ENCODE data around the gene REPIN1.

Gene REPIN1

DNA sequence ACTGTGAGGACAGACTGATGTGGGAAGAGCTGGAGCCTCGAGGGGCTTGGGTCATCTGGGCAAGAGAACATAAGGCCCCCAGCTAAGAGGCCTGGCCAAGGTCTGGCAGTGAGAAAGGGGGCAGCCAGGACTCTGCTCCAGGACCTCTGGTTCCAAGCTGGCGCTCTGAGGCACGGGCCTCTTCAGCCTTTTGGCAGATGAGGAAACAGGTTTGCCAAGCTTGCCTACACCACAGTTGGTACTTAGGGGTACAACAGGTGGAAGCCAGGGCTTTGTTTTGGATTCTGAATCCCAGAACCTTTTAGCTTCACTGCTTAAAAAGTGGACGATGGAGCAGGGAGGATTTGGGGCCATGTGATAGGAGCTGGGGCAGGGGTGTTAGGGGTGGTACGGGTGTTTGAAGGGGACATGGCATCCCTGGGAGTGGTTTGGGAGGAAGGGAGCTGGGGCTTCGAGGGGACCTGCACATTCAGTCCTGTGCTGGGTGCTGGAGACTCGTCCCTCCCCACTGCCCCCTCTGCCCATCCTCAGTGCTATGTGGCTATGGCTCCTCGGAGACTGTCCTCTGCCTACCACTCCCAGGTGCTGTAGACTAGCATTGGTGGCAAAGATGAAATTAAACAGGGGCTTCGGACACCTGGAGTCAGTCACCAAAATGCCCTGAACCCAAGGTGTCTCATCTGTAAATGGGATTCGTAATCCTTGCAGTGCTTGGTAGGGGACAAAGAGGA is 40.8 kb downstream of the REPIN1 start:
- DNase-seq, result no peak

DNA sequence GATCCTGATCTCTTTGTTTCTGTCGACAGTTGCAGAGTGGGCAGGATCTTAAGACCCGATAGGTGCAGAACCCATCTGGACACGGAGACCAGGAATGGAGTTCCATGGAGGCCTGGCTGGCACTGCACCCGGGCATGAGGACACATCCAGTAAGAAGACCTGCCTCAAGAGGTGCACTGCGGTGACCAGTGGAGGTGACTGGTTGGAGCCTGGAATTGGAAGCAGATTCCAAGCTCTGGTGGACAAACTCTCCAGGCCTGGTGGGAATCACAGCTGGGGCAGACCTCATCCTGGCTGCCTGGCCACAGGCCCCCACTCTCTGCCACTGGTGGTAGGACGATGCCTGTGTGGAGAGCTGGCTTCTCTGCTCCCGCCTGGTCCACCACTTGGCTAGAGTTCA is 41.5 kb downstream of the REPIN1 start:
- no peak for DNase-seq

DNA sequence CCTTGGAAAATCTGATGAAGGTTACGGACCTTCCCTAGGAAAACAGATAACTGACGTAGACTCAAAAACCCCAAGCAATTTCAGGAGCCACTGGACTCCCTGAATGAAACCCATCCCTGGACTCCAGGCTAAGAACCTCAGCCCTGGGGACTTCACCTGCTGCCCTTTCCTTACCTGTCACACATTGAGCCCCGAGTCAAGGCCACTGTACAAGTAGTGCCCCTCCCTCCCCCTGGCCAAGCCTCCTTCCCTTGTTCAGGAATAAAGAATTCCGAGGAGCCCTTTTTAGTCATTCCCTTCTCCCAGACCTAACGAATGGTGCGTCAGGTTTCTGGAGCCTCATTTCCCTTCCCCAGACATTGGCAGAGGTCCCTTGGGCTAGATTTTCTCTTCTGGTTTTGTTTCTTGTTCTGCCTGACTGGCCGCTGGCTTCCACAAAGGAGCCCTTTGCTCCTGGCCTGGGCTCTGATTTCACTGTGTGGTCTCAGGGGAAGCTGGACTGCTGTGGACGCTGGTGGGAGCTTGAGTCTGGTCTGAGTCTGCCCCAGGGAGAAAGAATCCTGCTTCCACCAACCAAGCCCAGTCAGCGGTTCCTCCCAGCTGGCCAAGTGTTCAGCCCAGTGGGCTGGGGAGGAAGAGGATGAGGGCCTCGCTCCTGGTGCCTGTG is 42.2 kb downstream of the REPIN1 start:
- DNase-seq, result no peak

DNA sequence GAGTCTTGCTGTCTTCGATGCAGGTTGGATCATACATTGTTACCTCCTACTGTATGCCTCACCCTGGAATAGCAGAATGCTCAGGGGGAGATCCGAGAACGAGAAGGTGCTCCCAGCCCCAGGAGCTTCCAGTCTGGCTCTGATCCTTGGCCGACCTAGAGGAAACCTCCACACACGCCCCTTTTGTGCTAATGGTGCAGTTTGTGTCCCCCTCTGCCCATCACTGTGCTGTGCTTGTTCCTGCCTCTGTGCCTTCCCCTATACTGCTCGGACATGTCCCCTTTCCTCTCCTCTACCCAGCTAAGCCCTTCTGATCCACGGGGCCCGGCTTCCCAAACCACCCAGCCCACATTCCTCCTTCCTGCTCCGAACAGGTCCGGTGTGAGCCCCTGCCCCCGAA is 43.0 kb downstream of the REPIN1 start:
- no peak for DNase-seq

DNA sequence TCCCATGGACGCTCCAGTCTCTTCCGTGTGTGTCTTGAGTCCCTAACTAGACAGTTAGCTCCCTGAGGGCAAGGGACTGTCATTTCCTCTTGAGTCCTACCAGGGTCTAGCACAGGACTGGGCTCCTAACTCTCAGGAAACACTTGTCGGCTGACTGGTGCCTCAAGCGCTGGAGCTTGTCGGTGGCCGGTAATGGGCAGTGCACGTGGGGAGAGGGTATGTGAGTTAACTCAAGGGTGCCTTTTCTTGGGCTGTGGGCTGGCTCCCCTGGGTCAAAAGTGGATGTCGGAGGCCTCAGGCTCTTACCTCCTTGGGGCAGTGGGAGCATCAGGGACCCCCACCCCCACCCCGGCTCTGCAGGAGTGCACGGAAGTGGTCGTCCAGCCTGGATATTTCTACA is 43.4 kb downstream of the REPIN1 start:
- no peak for DNase-seq

DNA sequence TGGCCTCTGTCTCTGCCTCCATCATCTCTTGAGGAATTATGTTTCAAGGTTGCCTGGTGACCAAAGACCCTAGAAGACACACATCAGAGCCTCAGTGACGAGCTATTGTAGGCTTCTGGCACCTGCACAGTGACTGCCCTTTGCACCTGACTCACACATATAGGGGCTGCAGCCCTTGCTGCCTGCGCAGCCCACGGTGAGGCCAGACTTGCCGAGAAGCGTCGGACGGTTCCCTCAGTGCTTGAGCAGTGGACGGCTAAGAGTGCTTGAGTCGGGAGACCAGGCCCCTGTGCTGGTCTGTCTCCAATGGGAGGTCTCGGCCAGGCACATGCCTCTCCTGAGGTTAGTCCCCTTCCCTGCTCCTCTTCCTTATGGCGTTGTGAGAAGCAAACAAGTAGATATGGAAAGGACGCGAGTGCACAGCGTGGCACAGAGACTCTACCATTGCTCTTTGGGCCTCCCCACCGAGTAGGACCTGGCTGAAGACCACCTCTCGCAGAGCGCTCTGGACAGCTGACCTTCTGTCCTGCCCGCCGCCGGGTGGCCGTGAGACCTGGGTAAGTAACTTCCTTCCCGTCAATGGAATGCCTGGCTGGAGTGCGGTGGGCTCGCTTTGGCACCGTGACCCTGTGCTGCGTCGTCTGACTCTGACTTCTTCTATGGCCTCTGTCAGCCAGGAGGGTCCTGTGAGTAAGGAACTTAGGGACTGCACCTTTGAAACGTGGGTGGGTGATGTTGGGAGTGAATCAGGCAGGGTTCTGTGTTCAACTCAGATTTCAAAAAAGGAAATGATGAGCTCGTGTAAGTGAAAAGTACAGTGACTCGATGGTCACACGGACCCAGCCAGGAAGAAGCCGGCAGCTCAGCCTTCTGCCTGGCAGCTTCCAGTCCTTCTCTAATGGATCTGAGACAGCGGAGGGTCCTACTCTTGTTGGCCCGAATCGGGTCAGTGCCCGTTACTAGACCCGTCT is 44.2 kb downstream of the REPIN1 start:
- no peak for DNase-seq

DNA sequence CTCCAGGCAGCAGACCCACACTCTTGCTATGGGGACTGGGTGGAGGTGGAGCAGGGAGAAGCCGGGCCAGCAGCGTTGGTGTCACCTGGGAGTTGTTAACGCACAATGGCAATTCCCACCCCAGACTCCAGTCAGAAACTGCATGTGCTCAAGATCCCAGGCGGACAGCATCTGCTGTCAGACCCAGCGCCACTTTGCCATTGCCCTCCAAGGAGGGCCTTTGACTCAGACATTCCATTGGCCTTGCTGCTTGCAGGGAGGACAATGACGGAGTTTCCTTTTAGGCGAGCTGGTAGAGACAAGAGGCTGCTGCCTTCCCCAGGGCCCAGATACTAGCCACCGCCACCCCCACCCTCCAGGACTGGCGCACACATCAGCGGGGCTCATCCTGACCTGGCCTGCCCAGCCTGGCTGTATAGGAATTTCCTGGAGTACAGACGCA is 45.0 kb downstream of the REPIN1 start:
- no peak for DNase-seq

DNA sequence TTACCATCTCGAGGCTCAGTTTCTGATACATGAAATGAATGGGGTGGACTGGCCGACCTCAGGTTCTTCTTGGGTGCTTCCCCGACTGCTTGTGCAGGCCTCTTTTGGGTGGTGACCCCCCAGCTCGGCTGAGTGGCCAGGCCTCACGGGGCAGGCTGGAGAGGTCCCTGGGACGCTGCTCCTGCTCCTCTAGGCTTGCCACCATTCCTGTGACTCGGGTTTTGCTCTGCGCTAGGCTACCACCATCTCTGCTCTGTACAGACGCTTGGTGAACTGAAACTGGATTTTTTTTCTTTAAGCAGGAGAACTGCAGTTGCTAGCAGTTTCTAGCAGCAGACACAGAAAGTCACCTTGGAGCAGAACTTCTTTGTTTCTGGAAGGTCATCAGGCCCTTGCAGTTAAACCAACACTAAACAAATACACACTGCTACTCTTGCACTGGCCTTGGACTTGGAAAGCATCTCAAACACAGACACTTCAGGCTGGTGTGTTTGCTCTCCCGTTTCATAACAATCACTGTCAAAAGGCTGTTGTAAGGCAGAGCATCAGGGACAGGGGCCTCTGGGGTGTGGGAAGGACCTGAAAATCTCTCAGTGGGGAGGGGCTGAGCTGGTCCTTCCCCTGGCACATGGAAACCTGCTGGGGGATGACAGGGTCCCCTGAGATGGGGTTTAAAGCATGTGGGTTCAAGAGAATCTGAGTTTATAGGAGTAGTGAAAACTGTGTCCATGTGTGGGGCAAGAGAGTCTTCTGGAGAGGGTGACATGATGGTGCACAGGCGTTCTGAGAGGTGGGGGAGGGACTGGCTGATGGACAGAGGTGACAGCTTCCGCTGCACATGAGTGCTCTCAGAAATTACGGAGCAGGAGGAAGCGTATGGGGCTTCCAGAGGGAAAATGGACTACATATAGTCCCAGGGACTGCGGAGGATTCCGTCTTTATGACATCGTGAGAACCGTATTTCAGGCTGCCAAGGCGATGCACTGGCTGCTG is 46.8 kb downstream of the REPIN1 start:
- DNase-seq, result no peak

DNA sequence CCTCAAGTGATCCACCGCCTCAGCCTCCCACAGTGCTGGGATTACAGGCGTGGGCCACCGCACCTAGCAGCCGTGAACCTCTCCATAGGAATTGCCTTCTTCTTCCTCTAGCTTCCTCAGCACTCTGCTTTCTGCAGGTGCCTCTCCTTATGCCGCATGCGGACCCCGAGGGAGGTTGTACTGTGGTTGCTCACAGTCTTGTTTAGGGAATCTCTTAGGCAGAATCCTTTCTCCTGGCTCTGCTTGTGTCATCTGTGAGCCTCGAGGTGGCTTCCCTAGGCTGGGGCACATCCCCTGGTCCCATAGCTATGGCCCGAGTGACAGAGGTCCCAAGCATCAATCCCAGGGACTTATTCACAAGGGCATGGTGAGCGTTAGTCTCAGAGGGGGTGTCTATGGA is 48.6 kb downstream of the REPIN1 start:
- no peak for DNase-seq

DNA sequence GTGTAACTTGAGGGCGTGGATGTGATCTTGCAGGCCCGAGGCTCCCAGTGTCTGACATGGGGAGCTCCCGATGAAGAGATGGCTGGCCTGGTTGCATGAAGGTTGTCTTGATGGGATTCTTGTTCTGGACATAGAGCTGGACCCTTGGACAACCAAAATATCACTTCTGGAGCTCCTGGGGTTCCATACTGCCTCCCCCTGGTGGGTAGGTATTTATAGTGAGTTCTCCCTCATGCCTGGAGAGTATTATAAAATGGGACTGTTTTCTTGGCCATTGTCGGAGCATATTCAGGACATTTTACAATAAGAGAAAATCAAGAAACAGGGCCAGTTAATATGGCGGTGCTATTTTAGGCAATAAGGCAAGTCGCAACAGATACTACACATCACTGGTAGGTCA is 49.2 kb downstream of the REPIN1 start:
- DNase-seq, result no peak

DNA sequence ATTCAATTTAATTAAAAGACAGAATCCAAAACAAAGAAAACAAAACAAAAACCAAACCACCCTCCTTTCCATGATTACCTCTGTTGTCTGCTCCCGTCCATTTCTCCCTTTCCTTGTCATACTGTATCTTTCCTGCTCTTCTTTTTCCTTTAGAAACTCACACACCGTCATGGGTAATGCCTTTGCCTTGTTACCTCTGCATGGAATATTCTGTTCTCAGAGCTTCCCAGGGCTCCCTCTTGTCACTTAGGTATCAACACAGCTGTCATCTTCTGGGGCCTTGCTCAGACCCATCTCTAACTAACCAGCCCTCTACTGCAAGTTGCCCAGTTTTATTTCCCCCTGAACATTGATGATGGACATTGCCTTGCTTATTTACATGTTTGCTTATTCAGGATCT is 51.6 kb downstream of the REPIN1 start:
- no peak for DNase-seq

DNA sequence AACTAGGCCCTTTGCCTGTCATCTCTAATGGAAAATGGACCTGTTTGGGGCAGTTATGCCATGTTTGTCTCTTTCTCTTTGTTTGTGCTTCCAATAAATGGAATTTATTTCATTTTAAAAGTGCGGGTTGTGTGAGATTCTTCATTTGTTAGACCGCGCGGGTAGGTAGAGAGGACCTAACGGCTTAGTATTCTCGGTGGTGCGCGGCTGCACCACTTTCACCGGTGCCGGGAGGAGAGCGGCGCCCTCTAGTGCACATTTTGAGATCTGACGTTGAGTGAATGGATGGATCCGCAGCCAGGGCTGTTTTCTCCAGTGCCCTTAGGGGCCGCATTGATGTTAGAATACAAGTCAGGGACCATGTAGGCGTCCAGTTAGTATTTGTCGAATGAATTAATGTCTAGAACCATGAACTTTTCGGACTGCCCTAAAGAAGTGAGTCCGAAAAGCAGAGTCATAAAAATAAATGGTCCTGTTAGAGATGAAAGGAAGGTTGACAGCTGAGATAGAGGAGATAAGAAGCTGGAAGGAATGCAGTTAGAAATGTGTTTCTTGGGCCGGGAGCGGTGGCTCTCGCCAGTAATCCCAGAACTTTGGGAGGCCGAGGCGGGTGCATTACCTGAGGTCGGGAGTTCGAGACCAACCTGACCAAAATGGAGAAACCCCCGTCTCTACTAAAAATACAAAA is 52.5 kb downstream of the REPIN1 start:
- DNase-seq, result peak in 1 of 2 experiments; percentile 56

DNA sequence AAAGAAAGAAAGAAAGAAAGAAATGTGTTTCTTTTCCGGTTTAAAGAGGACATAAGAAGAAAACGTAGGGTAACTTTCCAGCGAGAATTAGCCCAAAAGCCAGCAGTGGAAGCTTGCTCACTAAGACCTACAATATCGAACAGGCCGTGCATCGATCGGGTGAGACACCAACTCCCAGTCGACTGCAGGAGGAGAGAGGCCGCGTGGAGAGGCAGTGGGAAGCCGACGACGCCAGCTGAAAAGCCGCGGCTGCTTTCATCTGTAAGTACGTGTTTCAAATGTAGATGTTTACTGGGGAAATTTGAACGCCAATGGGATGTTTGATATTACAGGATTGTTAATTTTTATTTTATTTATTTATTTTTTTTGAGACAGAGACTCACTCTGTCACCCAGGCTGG is 53.2 kb downstream of the REPIN1 start:
- no peak for DNase-seq

All from cerebellar nuclear complex (tissue), 1 donor.